ENCODE measurements around the gene TIMP3.

DNA sequence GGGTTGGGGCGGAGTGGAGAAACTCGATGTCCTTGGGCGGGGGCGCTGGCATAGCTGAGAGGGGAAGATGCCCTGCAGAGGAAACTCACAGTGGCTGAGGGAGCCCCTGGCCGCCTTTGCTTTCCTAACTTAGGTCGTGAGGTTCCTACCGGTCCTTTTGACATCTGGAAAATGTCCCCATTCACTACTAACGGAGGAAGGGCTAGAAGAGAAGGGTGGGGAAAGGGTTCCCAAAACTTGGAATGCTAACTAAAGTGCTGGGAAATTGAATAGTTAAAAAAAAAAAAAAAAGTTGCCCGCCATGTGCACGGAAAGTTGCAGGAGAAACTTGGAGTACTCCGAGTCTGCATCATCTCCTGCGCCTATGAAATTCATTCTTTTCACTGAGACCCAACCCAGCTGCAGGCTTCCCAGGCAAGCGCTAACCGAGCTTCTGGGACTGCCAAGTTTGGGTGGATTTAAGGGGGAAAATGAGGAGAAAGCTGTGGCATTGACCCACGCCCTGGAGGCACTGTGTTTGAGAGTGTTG is 796 bp downstream of the TIMP3 start:
- TF ChIP-seq CTCF (IDR thresholded peaks at IDR 0.05) (no peak), JUND (IDR thresholded peaks at IDR 0.05) (no peak), TEAD4 (IDR thresholded peaks at IDR 0.05; ENCODE audit: borderline replicate concordance, insufficient read depth) (no peak), YY1 (IDR thresholded peaks at IDR 0.05; ENCODE audit: low read depth) (no peak), CHD2 (IDR thresholded peaks at IDR 0.05; ENCODE audit: low read length, partially characterized antibody) (no peak), RAD21 (IDR thresholded peaks at IDR 0.05; ENCODE audit: low read length) (no peak), POLR2AphosphoS5 (IDR thresholded peaks at IDR 0.05; ENCODE audit: low read depth, low read length) (no peak), EP300 (IDR thresholded peaks at IDR 0.05; ENCODE audit: borderline replicate concordance in 1 of 2, low read depth in 1 of 2, low read length in 1 of 2) (no peak), REST (IDR thresholded peaks at IDR 0.05; ENCODE audit: low read depth, low read length) (no peak)

All from SK-N-SH (cell line).